Endothelial cell of umbilical vein (primary cell): ENCODE data around the gene PLCD1. TPM values are rescaled to one million over a fixed set of nuclear protein-coding genes. Genes with fewer than 3 reads are reported as not detected.

Experiments used
- BruUV-seq: library from RNA; stranded (reverse); fragments of 400-500 nt; replicated peaks from 2 replicates; lab custom pipeline; 2021; lab: Mats Ljungman, UMichigan
- CTCF ChIA-PET: fragments of 300-600, 350-600 bp; sonication (Branson Sonifier 250); formaldehyde crosslinking; loops from one replicate; lab custom pipeline; 2021; ENCODE audit warnings: antibody characterized with exemption, inconsistent platforms; lab: Charles Lee
- POLR2A ChIA-PET: fragments of 300-600, 350-600 bp; sonication (Branson Sonifier 250); formaldehyde crosslinking; loops from one replicate; lab custom pipeline; 2021; ENCODE audit warnings: antibody characterized with exemption, inconsistent platforms; lab: Charles Lee
- DNase-seq: peaks from one replicate; pipeline ENCODE4 v3.0.0-alpha.2; 2011; ENCODE audit warnings: low read depth, low spot score
- FAIRE-seq: peaks from 2 replicates; lab custom pipeline; 2011; peaks lifted over from hg19 to GRCh38; lab: Jason Lieb, UNC
- H2AFZ ChIP-seq: 2 replicates; pipeline ENCODE4 v1.6.0; 2012; ENCODE audit warnings: low read depth, low read length, control low read depth, inconsistent platforms
- H3K27ac ChIP-seq: 2 replicates; pipeline ENCODE4 v1.5.1; 2011; ENCODE audit warnings: low read depth, mild to moderate bottlenecking, control low read depth, low read length, moderate library complexity; ENCODE audit not compliant: insufficient read depth
- H3K27me3 ChIP-seq, 2 experiments: 2 replicates each; pipeline versions ENCODE4 v1.6.0 to v1.6.1; 2011; ENCODE audit warnings: low read length in 2 of 2, mixed read lengths in 1 of 2; ENCODE audit not compliant: control insufficient read depth in 2 of 2, insufficient read depth in 2 of 2
- H3K36me3 ChIP-seq, 2 experiments: 2 replicates in 1 of 2; 3 replicates in 1 of 2; pipeline ENCODE4 v1.5.1; 2011; ENCODE audit warnings: low read length in 2 of 2, mild to moderate bottlenecking in 1 of 2, moderate library complexity in 1 of 2; ENCODE audit not compliant: control insufficient read depth in 2 of 2, insufficient read depth in 2 of 2; ENCODE audit errors: extremely low read depth in 1 of 2
- H3K4me1 ChIP-seq: 3 replicates; pipeline ENCODE4 v1.5.1; 2011; ENCODE audit warnings: mild to moderate bottlenecking, low read length; ENCODE audit not compliant: control insufficient read depth, insufficient read depth; ENCODE audit errors: extremely low read depth
- H3K4me2 ChIP-seq: 2 replicates; pipeline ENCODE4 v1.6.1; 2011; ENCODE audit warnings: low read length, control low read depth, mixed read lengths; ENCODE audit not compliant: insufficient read depth
- H3K4me3 ChIP-seq, 3 experiments: fragments of 200-600 bp in 1 of 3; sonication (generic), shearing (Covaris generic) in 1 of 3; replicated peaks in 1 of 3; 2 replicates each; pipeline ENCODE4 v1.5.1; 2011 to 2016; ENCODE audit warnings: control low read depth in 3 of 3, low read length in 3 of 3, mild to moderate bottlenecking in 2 of 3, inconsistent platforms in 1 of 3, low read depth in 1 of 3, moderate library complexity in 1 of 3; ENCODE audit not compliant: insufficient read depth in 1 of 3
- H3K79me2 ChIP-seq: 2 replicates; pipeline ENCODE4 v1.6.0; 2012; ENCODE audit warnings: low read length, inconsistent platforms; ENCODE audit not compliant: control insufficient read depth, insufficient read depth
- H3K9ac ChIP-seq: replicated peaks from 2 replicates; pipeline ENCODE3; 2011; ENCODE audit warnings: low read length, control low read depth; ENCODE audit not compliant: insufficient read depth; ENCODE audit errors: extremely low read depth
- H3K9me1 ChIP-seq: replicated peaks from 3 replicates; pipeline ENCODE4 v1.6.0; 2011; ENCODE audit warnings: mild to moderate bottlenecking, low read length; ENCODE audit not compliant: control insufficient read depth, insufficient read depth; ENCODE audit errors: extremely low read depth
- H3K9me3 ChIP-seq: replicated peaks from 2 replicates; pipeline ENCODE4 v1.5.1; 2012; ENCODE audit warnings: low read length, inconsistent platforms; ENCODE audit not compliant: control insufficient read depth, insufficient read depth
- H4K20me1 ChIP-seq: replicated peaks from 2 replicates; pipeline ENCODE3; 2011; ENCODE audit warnings: mild to moderate bottlenecking, low read length; ENCODE audit not compliant: control insufficient read depth, insufficient read depth; ENCODE audit errors: extremely low read depth
- CTCF ChIP-seq, 2 donors: IDR thresholded peaks; 1 replicate in 1 of 2; 2 replicates in 1 of 2; pipeline ENCODE4 v1.5.1; 2011; ENCODE audit warnings: low read length in 2 of 2, mild to moderate bottlenecking in 2 of 2, moderate library complexity in 2 of 2, control low read depth in 1 of 2, inconsistent platforms in 1 of 2, low read depth in 1 of 2; ENCODE audit not compliant: insufficient read depth in 1 of 2; ENCODE audit errors: extremely low read depth in 1 of 2
- POLR2AphosphoS5 ChIP-seq: IDR thresholded peaks from 2 replicates; pipeline ENCODE4 v1.6.1; 2012; ENCODE audit warnings: low read depth, mild to moderate bottlenecking, control low read depth, low read length, moderate library complexity; ENCODE audit not compliant: insufficient read depth
- dilution Hi-C: fragments of 300-500 bp; cut with MboI; formaldehyde crosslinking; loops from one replicate; pipeline ENCODE4 v1.15.0; 2019; ENCODE audit warnings: low sequenced_read_pairs; ENCODE audit not compliant: extremely low pct_ligation_motif_present
- intact Hi-C: fragments of 100-400 bp; cut with micrococcal nuclease; formaldehyde crosslinking; loops from one replicate; pipeline ENCODE4 v1.10.0; 2022
- polyA plus RNA-seq, 4 experiments: library from polyadenylated mRNA; depleted of rRNA in 3 of 4; stranded (reverse) in 3 of 4; unstranded in 1 of 4; fragments of >200 nt; gene quantifications; 2 replicates each; pipeline versions ENCODE4 v1.2.1 to v1.2.3, GENCODE V29; 2011 to 2012; ENCODE audit warnings: missing spikeins in 1 of 4
- total RNA-seq: library from RNA; stranded (reverse); gene quantifications from 2 replicates; pipeline ENCODE4 v1.2.3, GENCODE V29; 2021

Gene PLCD1
- total and polyA plus RNA-seq, 2 donors (not counting 3 experiments of a cell fraction or from before 2014, with no cell fraction given) = 12.6 to 15.3 TPM

DNA sequence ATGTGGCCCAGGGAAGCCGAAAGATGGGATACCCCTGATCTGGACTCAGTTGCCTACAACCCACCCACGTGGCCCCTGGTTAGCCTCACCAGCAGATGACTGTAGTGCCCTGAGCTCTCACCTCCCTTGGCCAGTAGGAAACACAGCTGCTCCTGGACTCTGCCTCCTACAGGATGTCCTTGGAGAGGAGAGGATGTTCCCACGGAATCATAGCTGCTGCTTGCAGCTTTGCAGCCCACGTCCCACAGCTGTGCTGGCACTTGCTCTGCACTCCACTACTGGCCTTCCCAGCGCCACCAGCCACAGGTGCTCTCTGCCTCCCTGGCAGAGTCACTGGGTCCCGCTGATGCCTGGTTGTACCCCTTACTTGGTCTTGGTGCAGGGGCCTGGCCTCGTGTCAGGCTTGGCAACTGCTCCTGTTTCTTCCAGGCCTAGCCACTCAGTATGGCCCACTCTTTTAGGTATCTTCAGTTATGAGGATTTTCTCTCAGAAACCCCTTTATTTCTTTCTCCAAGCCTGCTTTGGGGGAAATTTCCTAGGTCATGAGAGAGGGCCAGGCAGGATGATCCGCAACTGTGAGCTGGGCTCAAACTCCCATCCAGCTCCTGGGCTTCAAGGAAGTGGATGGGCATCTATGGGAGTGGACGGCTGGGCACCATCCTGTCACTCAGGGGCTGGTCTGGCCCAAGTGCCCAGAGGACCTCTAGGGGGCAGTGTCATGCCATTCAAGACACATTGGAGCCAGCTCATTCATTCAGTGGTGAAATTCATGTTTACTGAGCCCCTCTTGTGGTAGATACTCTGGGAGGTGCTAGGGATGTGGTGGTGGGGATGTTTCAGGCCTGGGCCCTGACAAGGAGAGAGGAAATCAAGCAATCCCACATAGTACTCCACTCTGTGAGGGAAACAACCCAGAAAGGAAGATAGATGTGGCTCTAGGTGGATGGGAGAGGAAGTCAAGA lies 55.0 kb downstream of the PLCD1 start:
- FAIRE-seq (peak; percentile 94), DNase-seq (peak; percentile 63)
- no peak overlapping the region for H3K4me2 ChIP-seq
- H3K27me3 ChIP-seq = no peaks in the 10 kb centered on the region
- H3K4me3 ChIP-seq = no peak overlapping the region
- no peaks in the 10 kb centered on the region for H3K4me1 ChIP-seq
- H3K27ac ChIP-seq = no peak overlapping the region
- peaks cover 0 to 9% of the 10 kb centered on the region in 2 experiments for H3K36me3 ChIP-seq
- peak; percentile 86 to 95 for TF ChIP-seq CTCF (IDR thresholded peaks at IDR 0.05; ENCODE audit: extremely low read depth in 1 of 2, insufficient read depth in 1 of 2, low read depth in 1 of 2, low read length in 2 of 2)
- TF ChIP-seq POLR2AphosphoS5 = no peak
- dilution Hi-C loops = no loop called here
- no peak overlapping the region for H2AFZ ChIP-seq
- no peaks in the 10 kb centered on the region for H3K79me2 ChIP-seq
- no peaks in the 10 kb centered on the region for H4K20me1 ChIP-seq
- H3K9me3 ChIP-seq = no peaks in the 10 kb centered on the region
- POLR2A ChIA-PET = no interaction called here
- no peaks in the 10 kb centered on the region for H3K9me1 ChIP-seq
- CTCF ChIA-PET = interaction anchor here (0.6 to 3.4 kb wide), 43 partner anchors 9 to 688 kb away, joined by 3 to 68 read pairs (median 5); partner anchors contain the start of genes CTDSPL, DLEC1, EXOG and OXSR1
- intact Hi-C loops = loop anchor here (1.0 kb wide), 3 partner anchors 20 to 144 kb away; no protein-coding TSS in a partner anchor
- H3K9ac ChIP-seq = no peak overlapping the region
- BruUV-seq = no TSS peak
